Right lobe of liver (tissue), 6 donors: Measurements from ENCODE around the gene FITM2. TPM values are rescaled to one million over a fixed set of nuclear protein-coding genes. Genes with fewer than 3 reads are reported as not detected.

ENCODE experiments used
- ATAC-seq, 4 donors: fragments of 200-7000 bp; cut with Tn5 transposase; one replicate each; pipeline ENCODE4 v1.9.1; 2020; ENCODE audit warnings: mild to moderate bottlenecking in 4 of 4, moderate library complexity in 4 of 4
- DNase-seq, 3 donors: peaks; one replicate each; pipeline ENCODE4 v3.0.0-alpha.2; 2020
- H3K27ac ChIP-seq, 3 donors: fragments of 200-600 bp; one replicate each; pipeline ENCODE4 v1.8.0; 2022
- H3K27me3 ChIP-seq, 2 donors: fragments of 200-600 bp; one replicate each; pipeline ENCODE4 v1.8.0; 2022
- H3K36me3 ChIP-seq, 4 donors: fragments of 200-600 bp; sonication (generic) in 1 of 4; one replicate each; pipeline versions ENCODE4 v1.5.1 to v1.8.0; 2017 to 2022; ENCODE audit warnings: control low read depth in 1 of 4
- H3K4me1 ChIP-seq, 4 donors: fragments of 200-600 bp; sonication (generic) in 1 of 4; one replicate each; pipeline versions ENCODE4 v1.5.1 to v1.8.0; 2017 to 2022; ENCODE audit warnings: control low read depth in 1 of 4
- H3K4me3 ChIP-seq, 3 donors: fragments of 200-600 bp; one replicate each; pipeline ENCODE4 v1.8.0; 2022
- H3K9me3 ChIP-seq, 4 donors: fragments of 200-600 bp; sonication (generic) in 1 of 4; one replicate each; pipeline versions ENCODE4 v1.5.1 to v1.8.0; 2017 to 2022; ENCODE audit warnings: control low read depth in 1 of 4
- CTCF ChIP-seq, 4 donors: fragments of 200-600 bp in 3 of 4; fragments of 450-650 bp in 1 of 4; IDR thresholded peaks; one replicate each; pipeline versions ENCODE4 v1.5.1 to v1.8.0; 2016 to 2022; ENCODE audit warnings: antibody characterized with exemption in 4 of 4, mild to moderate bottlenecking in 2 of 4
- POLR2A ChIP-seq: fragments of 450-650 bp; IDR thresholded peaks from one replicate; pipeline ENCODE4 v1.6.1; 2017; ENCODE audit warnings: antibody characterized with exemption, mild to moderate bottlenecking
- WGBS: methylation state at CpG from one replicate; pipeline ENCODE4 v1.1.6; 2018; ENCODE audit warnings: low coverage, low lambda C conversion rate; ENCODE audit not compliant: insufficient coverage; ENCODE audit errors: missing lambda C conversion rate; 5-methylcytosine and 5-hydroxymethylcytosine counted together
- intact Hi-C, 2 donors: fragments of 100-400 bp; cut with DNase I; formaldehyde crosslinking; loops; one replicate each; pipeline versions ENCODE4 v1.11.2 to v1.14.1; 2022
- total RNA-seq, 6 experiments: library from RNA; depleted of rRNA in 2 of 6; stranded (reverse); fragments of >200 nt in 2 of 6; fragmentation: NEBNext Ultra II Directional in 3 of 6; extraction: Animal tissue kit (Norgen Biotek cat#: 25700) in 3 of 6; gene quantifications; one replicate each; pipeline versions ENCODE4 v1.1.0 to v1.2.4, GENCODE V29; 2016 to 2023
- donor health status: DM: no; HTN: yes; CAD: no.
- donor health status: DM: no; HTN: no; CAD: no.
- donor health status: DM: no; HTN: no; CAD: no.
- donor health status: DM: no; HTN: yes; CAD: no.
- donor health status: DM: no; HTN: yes; CAD: no.

FITM2 gene
- total RNA-seq, 6 experiments from 2014 or later, result 3.6 to 8.0 (median 6.4) TPM

GRCh38 chr20:44357020-44357419 lies 46.0 kb upstream of the FITM2 start:
- H3K9me3 ChIP-seq, result no peaks in the 10 kb centered on the region
- ATAC-seq, result no peak
- peaks cover 0 to 33% (median 3%) of the 10 kb centered on the region in 4 donors for H3K4me1 ChIP-seq
- H3K36me3 ChIP-seq, result peaks cover 0 to 11% (median 3%) of the 10 kb centered on the region in 4 donors
- no peak for TF ChIP-seq POLR2A
- TF ChIP-seq CTCF (IDR thresholded peaks at IDR 0.05), result no peak
- no peak for DNase-seq
- WGBS, result 40% methylated on average over 2 of the region's 2 CpGs
- H3K4me3 ChIP-seq, result peak overlapping the region in 1 of 3 donors; percentile 58
- intact Hi-C loops, result no loop called here
- H3K27me3 ChIP-seq, result no peaks in the 10 kb centered on the region
- peak overlapping the region in 1 of 3 donors; percentile 58 for H3K27ac ChIP-seq

DNA sequence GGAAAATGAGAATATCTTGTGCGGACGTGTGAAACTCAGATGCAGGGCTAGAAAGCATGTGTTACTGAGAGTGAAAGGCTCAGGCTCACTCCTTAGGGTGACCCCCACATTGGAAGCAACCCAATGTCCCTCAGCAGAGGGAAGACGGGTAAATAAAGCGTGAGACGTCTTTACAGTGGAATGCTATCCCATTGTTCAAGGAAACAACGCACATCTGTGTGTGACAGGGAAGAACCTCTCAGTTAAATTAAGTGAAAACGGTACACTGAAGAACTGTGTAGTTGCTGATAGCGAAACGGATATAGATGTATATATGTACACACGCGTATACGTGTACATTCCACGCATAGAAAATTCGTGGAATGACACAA lies 45.3 kb upstream of the FITM2 start:
- H3K27ac ChIP-seq, result peak overlapping the region; percentile 32 to 58 (median 51)

DNA sequence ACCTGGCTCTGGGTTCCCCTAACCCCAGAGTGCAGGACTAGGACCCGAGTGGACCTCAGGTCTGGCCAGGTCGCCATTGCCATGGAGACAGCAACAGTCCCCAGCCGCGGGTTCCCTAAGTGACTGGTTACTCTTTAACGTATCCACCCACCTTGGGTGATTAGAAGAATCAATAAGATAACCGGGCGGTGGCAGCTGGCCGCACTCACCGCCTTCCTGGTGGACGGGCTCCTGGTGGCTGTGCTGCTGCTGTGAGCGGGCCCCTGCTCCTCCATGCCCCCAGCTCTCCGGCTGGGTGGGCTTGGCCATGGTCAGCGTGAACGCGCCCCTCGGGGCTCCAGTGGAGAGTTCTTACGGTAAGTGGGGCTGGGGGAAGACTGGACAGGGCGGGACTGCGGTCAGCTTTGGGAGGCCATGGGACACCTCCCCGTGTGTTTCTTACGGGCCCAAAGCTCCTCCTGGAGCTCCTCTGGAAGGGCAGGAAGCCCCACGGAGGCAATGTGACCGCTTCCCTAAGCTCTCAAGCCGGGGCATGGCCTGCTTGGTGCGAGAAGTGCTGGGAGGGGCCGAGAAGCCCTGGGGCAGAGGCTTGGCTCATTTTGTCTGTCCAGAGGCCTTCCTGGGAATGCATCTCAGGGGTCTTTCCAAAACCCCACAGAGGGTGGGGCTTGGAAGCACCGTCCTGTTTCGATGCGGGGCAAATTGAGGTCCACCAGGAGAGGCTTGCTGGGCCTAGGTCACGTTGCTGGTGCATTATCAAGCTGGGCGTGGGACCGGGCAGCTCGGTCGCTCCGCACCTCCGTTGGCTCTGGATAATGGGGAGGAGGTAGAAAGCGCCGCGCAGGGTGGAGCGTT lies 44.7 kb upstream of the FITM2 start, which contains the start of gene HNF4A:
TSS of gene HNF4A (plus strand) at position 202 of the 855 bp plus-strand sequence. CDS start at position 308, 106 bp downstream.
- intact Hi-C loops, result no loop called here
- Histone ChIP-seq H3K9me3 (no peaks in the 10 kb centered on the region), H3K36me3 (peaks cover 0 to 10% (median 3%) of the 10 kb centered on the region in 4 donors), H3K27me3 (no peaks in the 10 kb centered on the region), H3K27ac (peak within 1 kb of the TSS; percentile 32 to 58 (median 51)), H3K4me3 (peak within 1 kb of the TSS; percentile 54 to 61 (median 58)), H3K4me1 (peaks cover 0 to 33% (median 3%) of the 10 kb centered on the region in 4 donors)
- WGBS, result 30% methylated on average over 21 of the region's 40 CpGs
- ATAC-seq (peak; percentile 78 to 90 (median 86)), DNase-seq (peak; percentile 69 to 86 (median 81))
- TF ChIP-seq CTCF (IDR thresholded peaks at IDR 0.05) (no peak), POLR2A (peak; percentile 56)

More for the DNA sequence above, 45.3 kb upstream of the FITM2 start:
- Histone ChIP-seq H3K36me3 (peaks cover 0 to 11% (median 3%) of the 10 kb centered on the region in 4 donors), H3K4me1 (peaks cover 0 to 33% (median 3%) of the 10 kb centered on the region in 4 donors), H3K27me3 (no peaks in the 10 kb centered on the region), H3K9me3 (no peaks in the 10 kb centered on the region), H3K4me3 (peak overlapping the region; percentile 54 to 61 (median 58))
- TF ChIP-seq CTCF (IDR thresholded peaks at IDR 0.05) (no peak), POLR2A (no peak)
- WGBS, result 38% methylated on average over 14 of the region's 14 CpGs
- DNase-seq (no peak), ATAC-seq (no peak)
- intact Hi-C loops, result no loop called here

GRCh38 chr20:44354979-44355497 lies 44.0 kb upstream of the FITM2 start:
- peak overlapping the region; percentile 54 to 61 (median 58) for H3K4me3 ChIP-seq
- no peak for TF ChIP-seq CTCF (IDR thresholded peaks at IDR 0.05)
- TF ChIP-seq POLR2A, result no peak
- no peaks in the 10 kb centered on the region for H3K27me3 ChIP-seq
- peak overlapping the region in 2 of 3 donors; percentile 32 to 58 for H3K27ac ChIP-seq
- ATAC-seq (peak in 3 of 4 donors; percentile 41 to 77 (median 52)), DNase-seq (no peak)
- H3K4me1 ChIP-seq, result peaks cover 0 to 33% (median 3%) of the 10 kb centered on the region in 4 donors
- 28% methylated on average over 6 of the region's 6 CpGs for WGBS
- intact Hi-C loops, result no loop called here
- H3K36me3 ChIP-seq, result peaks cover 0 to 5% (median 2%) of the 10 kb centered on the region in 4 donors
- H3K9me3 ChIP-seq, result no peaks in the 10 kb centered on the region
